CD4-positive, alpha-beta T cell treated with Interleukin-12 subunit alpha and Interleukin-12 subunit beta, for 1 hour (primary cell): ENCODE results near the gene NOVA1.

Experiments
- DNase-seq: peaks from one replicate; pipeline ENCODE4 v3.0.0-alpha.2; 2020

Gene NOVA1

GRCh38 chr14:26593357-26593756 lies 4.5 kb downstream of the NOVA1 start:
- DNase-seq = no peak

- DNase-seq = no peak
These were observed 7.9 kb downstream of the NOVA1 start for GRCh38 chr14:26589925-26590324.

- no peak for DNase-seq
These were observed 20.1 kb downstream of the NOVA1 start for GRCh38 chr14:26577711-26578110.

- no peak for DNase-seq
These were observed 43.6 kb downstream of the NOVA1 start for GRCh38 chr14:26554069-26554772.

- DNase-seq = no peak
These were observed 48.3 kb downstream of the NOVA1 start for GRCh38 chr14:26549571-26549970.

- no peak for DNase-seq
These were observed 49.4 kb downstream of the NOVA1 start for GRCh38 chr14:26548406-26548805.

- DNase-seq = no peak
These were observed 59.7 kb downstream of the NOVA1 start for GRCh38 chr14:26538176-26538575.

- DNase-seq = no peak
These were observed 65.9 kb downstream of the NOVA1 start for GRCh38 chr14:26531894-26532293.

GRCh38 chr14:26528415-26529182 lies 69.2 kb downstream of the NOVA1 start:
- no peak for DNase-seq

- no peak for DNase-seq
These were observed 70.7 kb downstream of the NOVA1 start for GRCh38 chr14:26527095-26527494.

GRCh38 chr14:26526137-26526536 lies 71.7 kb downstream of the NOVA1 start:
- no peak for DNase-seq

- no peak for DNase-seq
These were observed 72.7 kb downstream of the NOVA1 start for GRCh38 chr14:26525085-26525484.

- no peak for DNase-seq
These were observed 74.9 kb downstream of the NOVA1 start for GRCh38 chr14:26522967-26523366.

- DNase-seq = no peak
These were observed 80.1 kb downstream of the NOVA1 start for GRCh38 chr14:26517771-26518170.

- DNase-seq = no peak
These were observed 97.8 kb downstream of the NOVA1 start for GRCh38 chr14:26500028-26500427.

- no peak for DNase-seq
These were observed 98.3 kb downstream of the NOVA1 start for GRCh38 chr14:26499546-26499945.

GRCh38 chr14:26486922-26487321 lies 110.9 kb downstream of the NOVA1 start:
- DNase-seq = no peak

GRCh38 chr14:26484562-26484961 lies 113.3 kb downstream of the NOVA1 start:
- no peak for DNase-seq

- DNase-seq = no peak
These were observed 118.9 kb downstream of the NOVA1 start for GRCh38 chr14:26478967-26479366.

GRCh38 chr14:26466862-26467261 lies 131.0 kb downstream of the NOVA1 start:
- no peak for DNase-seq

GRCh38 chr14:26463136-26463535 lies 134.7 kb downstream of the NOVA1 start:
- no peak for DNase-seq

- DNase-seq = no peak
These were observed 143.7 kb downstream of the NOVA1 start for GRCh38 chr14:26454105-26454504.

GRCh38 chr14:26448181-26448855 lies 149.5 kb downstream of the NOVA1 start:
- no peak for DNase-seq

GRCh38 chr14:26444822-26445221 lies 153.0 kb downstream of the NOVA1 start:
- DNase-seq = no peak
